WTC11 (cell line): ENCODE results near the gene UVRAG. TPM values are rescaled to one million over a fixed set of nuclear protein-coding genes. Genes with fewer than 3 reads are reported as not detected.
"Not testable (repeated sequence)": the region's sequence is repeated elsewhere in the genome, so short reads cannot be mapped to it uniquely, and the experiment has no call there.

ENCODE experiments used
- ATAC-seq: fragments of 200-7000 bp; cut with Tn5 transposase; 2 replicates; pipeline ENCODE4 v1.10.0; 2021; ENCODE audit warnings: mild to moderate bottlenecking, moderate library complexity
- CTCF ChIA-PET: fragments of 300-600 bp; sonication (Branson Sonifier 250); formaldehyde crosslinking; loops from one replicate; lab custom pipeline; 2021; ENCODE audit warnings: antibody characterized with exemption; lab: Charles Lee
- POLR2A ChIA-PET: fragments of 350-600 bp; sonication (Branson Sonifier 250); formaldehyde crosslinking; loops from one replicate; lab custom pipeline; 2021; ENCODE audit warnings: antibody characterized with exemption; lab: Charles Lee
- DNase-seq: peaks from one replicate; pipeline ENCODE4 v3.0.0; 2021; ENCODE audit warnings: low spot score
- H3K27ac Mint-ChIP-seq: 2 replicates; pipeline ENCODE4 v1.8.0; 2021; ENCODE audit warnings: mixed read lengths
- H3K27me3 Mint-ChIP-seq: 2 replicates; pipeline ENCODE4 v1.8.0; 2021; ENCODE audit warnings: low read depth, mild to moderate bottlenecking, moderate library complexity, mixed read lengths
- H3K36me3 Mint-ChIP-seq: 2 replicates; pipeline ENCODE4 v1.8.0; 2021; ENCODE audit warnings: mixed read lengths
- H3K4me1 Mint-ChIP-seq: 2 replicates; pipeline ENCODE4 v1.8.0; 2022; ENCODE audit warnings: mixed read lengths
- H3K4me3 Mint-ChIP-seq: 2 replicates; pipeline ENCODE4 v1.8.0; 2021; ENCODE audit warnings: mild to moderate bottlenecking, moderate library complexity, mixed read lengths
- H3K9me3 Mint-ChIP-seq: 2 replicates; pipeline ENCODE4 v1.8.0; 2021; ENCODE audit warnings: mixed read lengths
- ATF6 ChIP-seq: sonication (generic); formaldehyde crosslinking; IDR thresholded peaks from 2 replicates; pipeline ENCODE4 v1.8.1; 2023; ENCODE audit warnings: mild to moderate bottlenecking, missing genetic modification reagents
- CBFB ChIP-seq: sonication (generic); formaldehyde crosslinking; IDR thresholded peaks from 2 replicates; pipeline ENCODE4 v1.8.1; 2022; ENCODE audit warnings: mild to moderate bottlenecking, low read depth, missing genetic modification reagents
- CREM ChIP-seq: sonication (generic); formaldehyde crosslinking; IDR thresholded peaks from 2 replicates; pipeline ENCODE4 v1.8.1; 2022; ENCODE audit warnings: mild to moderate bottlenecking, missing genetic modification reagents, moderate library complexity
- E2F5 ChIP-seq: sonication (generic); formaldehyde crosslinking; IDR thresholded peaks from 2 replicates; pipeline ENCODE4 v1.8.1; 2022; ENCODE audit warnings: mild to moderate bottlenecking, moderate library complexity, missing genetic modification reagents
- JUN ChIP-seq: sonication (generic); formaldehyde crosslinking; IDR thresholded peaks from 2 replicates; pipeline ENCODE4 v1.8.0; 2023; ENCODE audit warnings: mild to moderate bottlenecking, missing genetic modification reagents
- MAX ChIP-seq: sonication (generic); formaldehyde crosslinking; IDR thresholded peaks from 2 replicates; pipeline ENCODE4 v1.8.0; 2022; ENCODE audit warnings: mild to moderate bottlenecking, missing genetic modification reagents
- NFYB ChIP-seq: sonication (generic); formaldehyde crosslinking; conservative IDR thresholded peaks from 2 replicates; pipeline ENCODE4 v1.8.0; 2022; ENCODE audit warnings: low read depth, missing genetic modification reagents
- PRRX2 ChIP-seq: fragments of 250-450 bp; sonication (Bioruptor Pico); IDR thresholded peaks from 2 replicates; pipeline ENCODE4 v1.8.0; 2021; ENCODE audit warnings: mild to moderate bottlenecking
- SP1 ChIP-seq: sonication (generic); formaldehyde crosslinking; conservative IDR thresholded peaks from 2 replicates; pipeline ENCODE4 v1.8.1; 2022; ENCODE audit warnings: missing genetic modification reagents
- ZNF138 ChIP-seq: sonication (generic); formaldehyde crosslinking; conservative IDR thresholded peaks from 2 replicates; pipeline ENCODE4 v1.8.1; 2022; ENCODE audit warnings: mild to moderate bottlenecking, moderate library complexity, missing genetic modification reagents
- ZNF232 ChIP-seq: sonication (generic); formaldehyde crosslinking; IDR thresholded peaks from 2 replicates; pipeline ENCODE4 v1.8.0; 2022; ENCODE audit warnings: mild to moderate bottlenecking, missing genetic modification reagents
- ZNF263 ChIP-seq: sonication (generic); formaldehyde crosslinking; IDR thresholded peaks from 2 replicates; pipeline ENCODE4 v1.8.1; 2022; ENCODE audit warnings: low read depth, mild to moderate bottlenecking, moderate library complexity, missing genetic modification reagents
- ZNF317 ChIP-seq: sonication (generic); formaldehyde crosslinking; IDR thresholded peaks from 2 replicates; pipeline ENCODE4 v1.8.1; 2023; ENCODE audit warnings: low read depth, mild to moderate bottlenecking, moderate library complexity, missing genetic modification reagents, borderline replicate concordance
- ZNF423 ChIP-seq: fragments of 250-450 bp; sonication (Bioruptor Pico); IDR thresholded peaks from 2 replicates; pipeline ENCODE4 v2.1.2; 2022; ENCODE audit warnings: mild to moderate bottlenecking, moderate library complexity
- ZNF512 ChIP-seq: sonication (generic); formaldehyde crosslinking; IDR thresholded peaks from 2 replicates; pipeline ENCODE4 v1.8.1; 2022; ENCODE audit warnings: missing genetic modification reagents, borderline replicate concordance
- ZSCAN18 ChIP-seq: fragments of 250-450 bp; sonication (Bioruptor Pico); IDR thresholded peaks from 2 replicates; pipeline ENCODE4 v2.1.2; 2022; ENCODE audit warnings: mild to moderate bottlenecking, moderate library complexity
- total RNA-seq: library from RNA; stranded (reverse); gene quantifications from 3 replicates; pipeline ENCODE4 v1.2.3, GENCODE V29; 2021
- TF ChIP-seq, protein P1 (sequence below): sonication (generic); formaldehyde crosslinking; conservative IDR thresholded peaks from 2 replicates; pipeline ENCODE4 v1.8.1; 2023; ENCODE audit warnings: mild to moderate bottlenecking, low read depth, missing genetic modification reagents, moderate library complexity
- TF ChIP-seq, protein P2 (sequence below): sonication (generic); formaldehyde crosslinking; IDR thresholded peaks from 2 replicates; pipeline ENCODE4 v1.8.0; 2022; ENCODE audit warnings: mild to moderate bottlenecking, missing genetic modification reagents
- TF ChIP-seq, protein P3 (sequence below): sonication (generic); formaldehyde crosslinking; conservative IDR thresholded peaks from 2 replicates; pipeline ENCODE4 v1.8.1; 2022; ENCODE audit warnings: mild to moderate bottlenecking, missing genetic modification reagents
- TF ChIP-seq, protein P4 (sequence below): fragments of 250-450 bp; sonication (Bioruptor Pico); IDR thresholded peaks from 2 replicates; pipeline ENCODE4 v1.9.0; 2021; ENCODE audit warnings: mild to moderate bottlenecking

The UVRAG gene
- total RNA-seq, 1 experiment from 2014 or later, result 14.5 TPM

- POLR2A ChIA-PET, H3K27ac Mint-ChIP-seq, H3K9me3 Mint-ChIP-seq, CTCF ChIA-PET, H3K4me3 Mint-ChIP-seq, ATAC-seq, DNase-seq, H3K27me3 Mint-ChIP-seq, H3K4me1 Mint-ChIP-seq, H3K36me3 Mint-ChIP-seq: not testable (repeated sequence)
Observed at GRCh38 chr11:76081084-76081483, 266.1 kb downstream of the UVRAG start.

DNA sequence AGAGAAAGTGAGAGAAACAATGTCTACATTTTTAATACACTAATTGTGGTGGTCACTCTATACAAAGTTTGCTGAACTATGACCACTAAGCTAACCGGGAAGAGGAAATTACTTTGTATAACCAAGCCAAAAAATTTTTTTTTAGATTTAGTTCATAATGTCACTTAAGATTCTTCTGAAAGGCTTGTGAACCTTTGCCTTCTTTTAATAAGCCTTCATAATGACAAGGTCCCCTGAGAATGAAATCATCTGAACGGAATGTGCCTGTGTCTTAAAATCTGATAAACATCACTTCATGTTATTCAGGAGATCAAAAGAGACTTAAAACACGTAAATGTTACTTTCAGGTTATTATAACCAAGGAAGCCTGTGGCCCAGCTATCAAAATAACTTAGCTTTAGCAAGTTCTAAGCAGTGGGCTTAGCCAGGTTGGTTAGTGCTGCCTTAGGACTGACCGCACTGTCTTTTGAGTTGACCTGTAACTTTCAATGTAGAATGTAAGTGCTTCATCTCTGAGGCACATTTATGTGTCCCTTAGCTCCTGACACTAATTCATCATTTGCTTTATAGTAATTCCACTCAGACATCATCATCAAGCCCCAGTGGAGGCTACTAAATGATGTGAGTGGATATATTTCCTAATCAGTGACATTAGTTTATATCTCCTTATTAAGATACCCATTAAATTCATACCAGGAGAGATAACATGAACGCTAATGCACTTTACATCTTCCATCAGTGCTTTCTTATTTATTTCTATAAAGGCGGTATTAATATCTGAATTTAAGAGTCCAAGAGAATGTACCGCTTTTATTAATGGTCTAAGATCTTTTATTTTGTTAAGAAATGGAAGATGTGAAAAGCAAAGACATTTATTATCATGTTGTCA, 268.8 kb downstream of the UVRAG start:
- Mint-ChIP-seq H3K27me3 (no peaks in the 10 kb centered on the region), H3K9me3 (no peaks in the 10 kb centered on the region), H3K4me3 (no peak overlapping the region), H3K36me3 (no peaks in the 10 kb centered on the region), H3K27ac (no peak overlapping the region), H3K4me1 (peaks cover 23% of the 10 kb centered on the region)
- ChIA-PET POLR2A (no interaction called here), CTCF (interaction anchor here (0.6 kb wide), 1 partner anchor 68 kb away, joined by 3 read pairs; no protein-coding TSS in a partner anchor)
- TF ChIP-seq SP1 (CRISPR knock-in tag), result no peak
- no peak for TF ChIP-seq PRRX2 (CRISPR knock-in tag)
- no peak for TF ChIP-seq ZNF317 (CRISPR knock-in tag)
- no peak for TF ChIP-seq NFYB (CRISPR knock-in tag)
- TF ChIP-seq ZNF263 (CRISPR knock-in tag), result no peak
- TF ChIP-seq CBFB (CRISPR knock-in tag), result no peak
- no peak for TF ChIP-seq ZNF512 (CRISPR knock-in tag)
- ATAC-seq (no peak), DNase-seq (no peak)

GRCh38 chr11:76085270-76085669, 270.3 kb downstream of the UVRAG start:
- Mint-ChIP-seq H3K27ac (no peak overlapping the region; the same call in 1 of the 2 replicates), H3K4me1 (peaks cover 34% of the 10 kb centered on the region), H3K27me3 (no peaks in the 10 kb centered on the region), H3K36me3 (no peaks in the 10 kb centered on the region), H3K9me3 (0 out of 2 replicates have a peak, but pooled peaks cover under 1% of the 10 kb centered on the region), H3K4me3 (no peak overlapping the region)
- POLR2A ChIA-PET, result no interaction called here
- CTCF ChIA-PET, result interaction anchor here (0.7 kb wide), 1 partner anchor 34 kb away, joined by 3 read pairs; no protein-coding TSS in a partner anchor
- ATAC-seq (no peak), DNase-seq (no peak)
- TF ChIP-seq ZSCAN18, result no peak
- no peak for TF ChIP-seq CREM (CRISPR knock-in tag)
- no peak for TF ChIP-seq JUN
- TF ChIP-seq, protein P1, sequence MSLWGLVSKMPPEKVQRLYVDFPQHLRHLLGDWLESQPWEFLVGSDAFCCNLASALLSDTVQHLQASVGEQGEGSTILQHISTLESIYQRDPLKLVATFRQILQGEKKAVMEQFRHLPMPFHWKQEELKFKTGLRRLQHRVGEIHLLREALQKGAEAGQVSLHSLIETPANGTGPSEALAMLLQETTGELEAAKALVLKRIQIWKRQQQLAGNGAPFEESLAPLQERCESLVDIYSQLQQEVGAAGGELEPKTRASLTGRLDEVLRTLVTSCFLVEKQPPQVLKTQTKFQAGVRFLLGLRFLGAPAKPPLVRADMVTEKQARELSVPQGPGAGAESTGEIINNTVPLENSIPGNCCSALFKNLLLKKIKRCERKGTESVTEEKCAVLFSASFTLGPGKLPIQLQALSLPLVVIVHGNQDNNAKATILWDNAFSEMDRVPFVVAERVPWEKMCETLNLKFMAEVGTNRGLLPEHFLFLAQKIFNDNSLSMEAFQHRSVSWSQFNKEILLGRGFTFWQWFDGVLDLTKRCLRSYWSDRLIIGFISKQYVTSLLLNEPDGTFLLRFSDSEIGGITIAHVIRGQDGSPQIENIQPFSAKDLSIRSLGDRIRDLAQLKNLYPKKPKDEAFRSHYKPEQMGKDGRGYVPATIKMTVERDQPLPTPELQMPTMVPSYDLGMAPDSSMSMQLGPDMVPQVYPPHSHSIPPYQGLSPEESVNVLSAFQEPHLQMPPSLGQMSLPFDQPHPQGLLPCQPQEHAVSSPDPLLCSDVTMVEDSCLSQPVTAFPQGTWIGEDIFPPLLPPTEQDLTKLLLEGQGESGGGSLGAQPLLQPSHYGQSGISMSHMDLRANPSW (CRISPR knock-in tag), result no peak
- TF ChIP-seq ZNF423 (CRISPR knock-in tag), result no peak
- no peak for TF ChIP-seq MAX (CRISPR knock-in tag)
- no peak for TF ChIP-seq ZNF232
- TF ChIP-seq, protein P2, sequence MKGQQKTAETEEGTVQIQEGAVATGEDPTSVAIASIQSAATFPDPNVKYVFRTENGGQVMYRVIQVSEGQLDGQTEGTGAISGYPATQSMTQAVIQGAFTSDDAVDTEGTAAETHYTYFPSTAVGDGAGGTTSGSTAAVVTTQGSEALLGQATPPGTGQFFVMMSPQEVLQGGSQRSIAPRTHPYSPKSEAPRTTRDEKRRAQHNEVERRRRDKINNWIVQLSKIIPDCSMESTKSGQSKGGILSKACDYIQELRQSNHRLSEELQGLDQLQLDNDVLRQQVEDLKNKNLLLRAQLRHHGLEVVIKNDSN, result no peak
- TF ChIP-seq ZNF138 (CRISPR knock-in tag), result no peak
- TF ChIP-seq, protein P3, sequence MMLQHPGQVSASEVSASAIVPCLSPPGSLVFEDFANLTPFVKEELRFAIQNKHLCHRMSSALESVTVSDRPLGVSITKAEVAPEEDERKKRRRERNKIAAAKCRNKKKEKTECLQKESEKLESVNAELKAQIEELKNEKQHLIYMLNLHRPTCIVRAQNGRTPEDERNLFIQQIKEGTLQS (CRISPR knock-in tag), result no peak
- no peak for TF ChIP-seq ATF6 (CRISPR knock-in tag)
- TF ChIP-seq, protein P4, sequence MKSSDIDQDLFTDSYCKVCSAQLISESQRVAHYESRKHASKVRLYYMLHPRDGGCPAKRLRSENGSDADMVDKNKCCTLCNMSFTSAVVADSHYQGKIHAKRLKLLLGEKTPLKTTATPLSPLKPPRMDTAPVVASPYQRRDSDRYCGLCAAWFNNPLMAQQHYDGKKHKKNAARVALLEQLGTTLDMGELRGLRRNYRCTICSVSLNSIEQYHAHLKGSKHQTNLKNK, result no peak
- no peak for TF ChIP-seq E2F5 (CRISPR knock-in tag)
